ENCODE measurements around the gene MAP2K6.

DNA sequence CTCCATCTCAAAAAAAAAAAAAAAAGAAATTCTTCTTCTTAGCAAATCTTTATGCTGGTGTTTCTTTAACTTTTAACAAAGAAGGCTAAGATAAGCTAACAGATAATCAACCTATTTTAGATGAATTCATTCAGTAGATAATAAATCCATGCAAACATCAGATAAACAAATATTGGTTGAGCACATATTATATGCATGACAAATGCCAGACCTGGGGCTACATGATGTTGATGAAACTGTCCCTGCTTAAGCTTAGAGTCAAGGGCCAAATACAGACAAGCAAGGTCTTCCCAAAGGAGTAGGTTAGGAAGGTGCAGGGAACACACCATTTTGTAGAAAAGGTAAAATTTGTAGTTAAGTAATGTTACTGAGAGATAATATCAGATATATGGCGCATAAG lies 6.7 kb upstream of the MAP2K6 start:
- TF ChIP-seq EZH2 (IDR thresholded peaks at IDR 0.05; ENCODE audit: insufficient read depth, poor library complexity, severe bottlenecking) = no peak
- no peak for TF ChIP-seq EZH2phosphoT487 (IDR thresholded peaks at IDR 0.05; ENCODE audit: insufficient read depth, low read depth)
